DMS53 (cell line): ENCODE measurements around the gene RAB26.

Experiments
- DNase-seq: peaks from one replicate; lab custom pipeline; 2025; lab: John Stamatoyannopoulos, UW

Gene RAB26

GRCh38 chr16:2178321-2179106 lies 30.1 kb downstream of the RAB26 start:
- peak; percentile 14 for DNase-seq

- DNase-seq, result no peak
Observed at GRCh38 chr16:2179107-2179501, 30.7 kb downstream of the RAB26 start.

GRCh38 chr16:2179576-2179975 lies 31.2 kb downstream of the RAB26 start:
- DNase-seq, result no peak

GRCh38 chr16:2180461-2180860 lies 32.0 kb downstream of the RAB26 start:
- DNase-seq, result no peak

- DNase-seq, result no peak
Observed at GRCh38 chr16:2180962-2181923, 32.8 kb downstream of the RAB26 start.

GRCh38 chr16:2181952-2182351 lies 33.5 kb downstream of the RAB26 start:
- no peak for DNase-seq

- DNase-seq, result no peak
Observed at GRCh38 chr16:2183671-2184070, 35.2 kb downstream of the RAB26 start.

- no peak for DNase-seq
Observed at GRCh38 chr16:2184346-2184745, 35.9 kb downstream of the RAB26 start.

- DNase-seq, result no peak
Observed at GRCh38 chr16:2184962-2185361, 36.5 kb downstream of the RAB26 start.

GRCh38 chr16:2186064-2186463 lies 37.6 kb downstream of the RAB26 start:
- DNase-seq, result no peak

- no peak for DNase-seq
Observed at GRCh38 chr16:2186505-2186904, 38.1 kb downstream of the RAB26 start.

GRCh38 chr16:2187212-2187611 lies 38.8 kb downstream of the RAB26 start:
- no peak for DNase-seq

- no peak for DNase-seq
Observed at GRCh38 chr16:2188395-2188794, 40.0 kb downstream of the RAB26 start.

GRCh38 chr16:2189252-2189893 lies 40.9 kb downstream of the RAB26 start:
- no peak for DNase-seq

GRCh38 chr16:2190002-2190658 lies 41.7 kb downstream of the RAB26 start:
- no peak for DNase-seq

- no peak for DNase-seq
Observed at GRCh38 chr16:2190659-2191445, 42.4 kb downstream of the RAB26 start.

GRCh38 chr16:2191446-2191706 lies 43.0 kb downstream of the RAB26 start:
- DNase-seq, result no peak

- peak; percentile 81 for DNase-seq
Observed at GRCh38 chr16:2194166-2194834, 45.9 kb downstream of the RAB26 start.

- peak; percentile 86 for DNase-seq
Observed at GRCh38 chr16:2194852-2195321, 46.5 kb downstream of the RAB26 start.

GRCh38 chr16:2195322-2196161 lies 47.1 kb downstream of the RAB26 start:
- peak; percentile 58 for DNase-seq
